H1 (cell line): Measurements from ENCODE around the gene TCEA3. TPM values are rescaled to one million over a fixed set of nuclear protein-coding genes. Genes with fewer than 3 reads are reported as not detected.

Source experiments
- BRCA1 ChIP-seq: IDR thresholded peaks from 2 replicates; pipeline ENCODE4 v1.6.1; 2012; ENCODE audit warnings: low read depth, low read length, improper control_type of control experiment
- HDAC6 ChIP-seq: IDR thresholded peaks from one replicate; pipeline ENCODE4 v1.7.1; 2012; ENCODE audit warnings: low read depth, mild to moderate bottlenecking, inconsistent platforms, low read length, moderate library complexity
- KDM1A ChIP-seq: fragments of 200-600, 300-600 bp; sonication (generic); IDR thresholded peaks from 2 replicates; pipeline ENCODE4 v1.7.1; 2016; ENCODE audit warnings: mild to moderate bottlenecking, low read length, borderline replicate concordance
- polyA plus RNA-seq, 7 experiments: library from polyadenylated mRNA; depleted of rRNA in 3 of 7; stranded (reverse) in 5 of 7; unstranded in 2 of 7; fragments of >200 nt in 5 of 7; fragments of 200-250 nt in 2 of 7; gene quantifications; 1 replicate in 5 of 7; 2 replicates in 1 of 7; 4 replicates in 1 of 7; pipeline versions ENCODE4 v1.2.1 to v1.2.3, GENCODE V29; 2011 to 2013; ENCODE audit warnings: missing spikeins in 2 of 7, mixed read lengths in 2 of 7
- total RNA-seq: library from RNA; stranded (reverse); fragmentation: NEBNext Ultra II Directional; extraction: Animal tissue kit (Norgen Biotek cat#: 25700); gene quantifications from 2 replicates; pipeline ENCODE4 v1.2.1, GENCODE V29; 2021

Gene TCEA3
- total and polyA plus RNA-seq, 2 of the 8 experiments (the other 6 are each of a cell fraction or from before 2014, with no cell fraction given): 0.08 TPM; not detected in 1

DNA sequence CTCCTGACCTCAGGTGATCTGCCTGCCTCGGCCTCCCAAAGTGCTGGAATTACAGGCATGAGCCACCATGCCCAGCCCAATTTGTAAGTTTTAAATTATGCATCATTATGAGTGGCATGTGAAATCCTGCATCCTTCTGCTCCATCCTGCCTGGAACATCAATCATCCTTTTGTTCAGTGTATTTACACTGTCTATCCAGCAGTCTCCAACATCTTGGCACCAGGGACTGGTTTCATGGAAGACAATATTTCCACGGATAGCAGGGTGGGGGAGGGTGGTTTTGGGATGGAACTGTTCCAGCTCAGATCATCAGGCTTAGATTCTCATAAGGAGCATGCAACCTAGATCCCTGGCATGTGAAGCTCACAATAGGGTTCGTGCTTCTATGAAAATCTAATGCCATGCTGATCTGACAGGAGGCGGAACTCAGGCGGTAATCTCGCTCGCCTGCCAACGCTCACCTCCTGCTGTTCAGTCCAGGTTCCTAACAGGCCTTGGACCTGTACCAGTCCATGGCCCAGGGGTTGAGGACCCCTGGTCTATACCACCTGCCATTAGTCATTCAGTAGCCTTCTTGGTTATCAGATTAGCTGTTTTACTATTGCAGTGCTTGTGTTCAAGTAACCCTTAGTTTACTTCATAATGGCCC lies 22.2 kb upstream of the TCEA3 start (continued):
- TF ChIP-seq BRCA1 (no peak), HDAC6 (no peak), KDM1A (no peak)
